Sigmoid colon (tissue), 7 donors: ENCODE measurements around the gene RAB3IL1. TPM values are rescaled to one million over a fixed set of nuclear protein-coding genes. Genes with fewer than 3 reads are reported as not detected.
A peak's percentile ranks its signal among the peaks of the same experiment; 100 is the strongest.

Experiments
- DNase-seq: peaks from one replicate; pipeline ENCODE4 v3.0.0-alpha.2; 2019
- H3K27ac ChIP-seq, 4 donors: fragments of 200-600 bp; sonication (generic); one replicate each; pipeline ENCODE4 v1.5.1; 2016 to 2019; ENCODE audit warnings: mild to moderate bottlenecking in 1 of 4
- H3K27me3 ChIP-seq, 3 donors: fragments of 200-600 bp; sonication (generic); one replicate each; pipeline ENCODE4 v1.5.1; 2019; ENCODE audit warnings: mild to moderate bottlenecking in 1 of 3
- H3K36me3 ChIP-seq, 4 donors: fragments of 200-600 bp; sonication (generic); one replicate each; pipeline ENCODE4 v1.5.1; 2016 to 2019
- H3K4me1 ChIP-seq, 4 donors: fragments of 200-600 bp; sonication (generic); one replicate each; pipeline ENCODE4 v1.5.1; 2017 to 2019
- H3K4me3 ChIP-seq, 4 donors: fragments of 200-600 bp; sonication (generic); one replicate each; pipeline ENCODE4 v1.5.1; 2017 to 2019; ENCODE audit warnings: mild to moderate bottlenecking in 2 of 4, moderate library complexity in 1 of 4
- H3K9me3 ChIP-seq, 4 donors: fragments of 200-600 bp in 3 of 4; sonication (generic) in 3 of 4; one replicate each; pipeline versions ENCODE4 v1.5.1 to v1.6.1; 2013 to 2019
- EP300 ChIP-seq, 4 donors: sonication (generic); formaldehyde crosslinking; IDR thresholded peaks; one replicate each; pipeline ENCODE4 v1.6.1; 2017; ENCODE audit warnings: antibody characterized with exemption in 4 of 4
- POLR2A ChIP-seq, 2 donors: fragments of 450-650 bp; IDR thresholded peaks; one replicate each; pipeline ENCODE4 v1.6.1; 2016; ENCODE audit warnings: antibody characterized with exemption in 2 of 2, mild to moderate bottlenecking in 2 of 2, moderate library complexity in 2 of 2
- POLR2AphosphoS5 ChIP-seq, 4 donors: sonication (generic); formaldehyde crosslinking; IDR thresholded peaks; one replicate each; pipeline ENCODE4 v1.6.1; 2017; ENCODE audit warnings: antibody characterized with exemption in 4 of 4
- WGBS, 2 donors: extraction: QIAGEN DNeasy Blood & Tissue Kit; methylation state at CpG; one replicate each; pipeline ENCODE4 v1.1.7; 2013; 5-methylcytosine and 5-hydroxymethylcytosine counted together
- intact Hi-C: fragments of 100-400 bp; cut with DNase I; formaldehyde crosslinking; loops from one replicate; pipeline ENCODE4 v1.15.1; 2023
- polyA plus RNA-seq, 3 donors: library from polyadenylated mRNA; stranded (reverse); fragments of 200-250 nt; gene quantifications; one replicate each; pipeline ENCODE4 v1.2.3, GENCODE V29; 2013
- total RNA-seq, 4 donors: library from RNA; depleted of rRNA; stranded (reverse); fragments of >200 nt; gene quantifications; one replicate each; pipeline ENCODE4 v1.1.0, GENCODE V29; 2016
- TF ChIP-seq, protein P1 (sequence below), 4 experiments: fragments of 450-650 bp in 3 of 4; fragments of 200-600 bp in 1 of 4; IDR thresholded peaks; one replicate each; pipeline ENCODE4 v1.5.1; 2016 to 2019; ENCODE audit warnings: antibody characterized with exemption in 4 of 4, mild to moderate bottlenecking in 3 of 4, moderate library complexity in 2 of 4
- donor health status: healthy with polysubstance abuse.
- donor health status: Bipolar disorder and iron deficiency.
- donor health status: healthy.

Gene RAB3IL1
- total and polyA plus RNA-seq, 7 donors: 5.1 to 23.7 (median 18.0) TPM

DNA sequence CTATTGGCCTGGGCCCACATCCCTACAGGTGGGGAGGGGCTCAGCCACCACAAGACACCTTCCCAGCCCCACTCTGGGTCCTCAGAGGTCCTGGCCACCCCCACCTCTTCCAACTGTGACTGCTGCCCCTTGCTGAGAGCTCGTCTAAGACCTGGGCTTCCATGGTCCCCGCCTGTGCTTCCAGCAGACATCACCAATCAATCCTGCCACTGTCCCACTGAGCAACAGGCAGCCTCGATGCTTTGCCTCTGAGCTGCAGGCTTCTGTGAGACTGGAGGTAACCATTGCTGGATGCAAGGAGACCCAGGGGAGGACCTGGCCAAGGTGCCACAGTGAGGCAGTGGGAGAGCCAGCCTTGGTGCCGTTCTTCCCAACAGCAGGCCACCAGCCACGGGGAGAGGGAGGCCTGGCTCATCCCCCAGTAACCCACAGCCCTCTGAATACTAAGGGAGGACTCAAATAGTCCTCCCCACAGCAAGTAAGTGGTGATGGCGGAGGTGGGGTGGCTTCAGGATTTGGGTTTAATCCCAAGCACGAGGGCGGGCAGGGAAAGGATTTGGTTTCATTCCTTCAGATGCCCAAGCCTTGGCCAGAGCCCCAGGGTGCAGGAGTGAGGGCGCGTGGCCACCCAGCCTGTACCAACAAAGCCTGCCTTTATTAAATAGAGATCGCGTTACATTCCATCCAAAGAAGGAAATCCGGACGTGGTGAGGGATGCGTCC is 20.5 kb downstream of the RAB3IL1 start:
- DNase-seq: no peak
- Histone ChIP-seq H3K27ac (no peak overlapping the region), H3K4me1 (peaks cover 0 to 7% (median 1%) of the 10 kb centered on the region in 4 donors), H3K9me3 (no peaks in the 10 kb centered on the region), H3K27me3 (no peaks in the 10 kb centered on the region), H3K4me3 (no peak overlapping the region), H3K36me3 (peaks cover 0 to 7% (median 0%) of the 10 kb centered on the region in 4 donors)
- WGBS, 2 donors: 86 to 90% methylated on average over 15 of the region's 15 CpGs
- TF ChIP-seq POLR2A (IDR thresholded peaks at IDR 0.05) (no peak), EP300 (IDR thresholded peaks at IDR 0.05) (no peak)
- TF ChIP-seq, protein P1, sequence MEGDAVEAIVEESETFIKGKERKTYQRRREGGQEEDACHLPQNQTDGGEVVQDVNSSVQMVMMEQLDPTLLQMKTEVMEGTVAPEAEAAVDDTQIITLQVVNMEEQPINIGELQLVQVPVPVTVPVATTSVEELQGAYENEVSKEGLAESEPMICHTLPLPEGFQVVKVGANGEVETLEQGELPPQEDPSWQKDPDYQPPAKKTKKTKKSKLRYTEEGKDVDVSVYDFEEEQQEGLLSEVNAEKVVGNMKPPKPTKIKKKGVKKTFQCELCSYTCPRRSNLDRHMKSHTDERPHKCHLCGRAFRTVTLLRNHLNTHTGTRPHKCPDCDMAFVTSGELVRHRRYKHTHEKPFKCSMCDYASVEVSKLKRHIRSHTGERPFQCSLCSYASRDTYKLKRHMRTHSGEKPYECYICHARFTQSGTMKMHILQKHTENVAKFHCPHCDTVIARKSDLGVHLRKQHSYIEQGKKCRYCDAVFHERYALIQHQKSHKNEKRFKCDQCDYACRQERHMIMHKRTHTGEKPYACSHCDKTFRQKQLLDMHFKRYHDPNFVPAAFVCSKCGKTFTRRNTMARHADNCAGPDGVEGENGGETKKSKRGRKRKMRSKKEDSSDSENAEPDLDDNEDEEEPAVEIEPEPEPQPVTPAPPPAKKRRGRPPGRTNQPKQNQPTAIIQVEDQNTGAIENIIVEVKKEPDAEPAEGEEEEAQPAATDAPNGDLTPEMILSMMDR (IDR thresholded peaks at IDR 0.05): no peak
- intact Hi-C loops: no loop called here

DNA sequence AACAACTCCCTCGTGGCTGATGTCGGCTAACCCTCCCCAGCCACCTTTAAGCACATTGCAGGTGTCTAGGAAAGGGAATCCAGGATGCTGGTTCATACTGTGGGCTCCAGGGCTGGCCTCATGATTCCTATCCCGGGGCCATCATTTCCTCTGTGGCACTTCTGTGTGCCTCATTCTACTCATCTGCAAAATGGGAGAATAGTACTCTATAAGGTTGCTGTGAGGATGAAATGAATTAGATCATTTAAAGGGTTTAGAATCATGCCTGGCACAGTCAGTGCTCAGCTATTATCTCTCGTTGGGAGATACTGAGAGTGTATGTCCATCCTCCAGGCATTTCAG is 21.7 kb downstream of the RAB3IL1 start:
- Histone ChIP-seq H3K27me3 (no peaks in the 10 kb centered on the region), H3K4me3 (no peak overlapping the region), H3K4me1 (peaks cover 0 to 13% (median 5%) of the 10 kb centered on the region in 4 donors), H3K36me3 (no peaks in the 10 kb centered on the region), H3K27ac (no peak overlapping the region), H3K9me3 (no peaks in the 10 kb centered on the region)
- intact Hi-C loops: no loop called here
- WGBS, 2 donors: 67 to 74% methylated on average over 4 of the region's 4 CpGs
- TF ChIP-seq POLR2AphosphoS5 (IDR thresholded peaks at IDR 0.05) (no peak), EP300 (IDR thresholded peaks at IDR 0.05) (no peak), POLR2A (IDR thresholded peaks at IDR 0.05) (no peak)
- TF ChIP-seq, protein P1 (IDR thresholded peaks at IDR 0.05): no peak
- no peak for DNase-seq

DNA sequence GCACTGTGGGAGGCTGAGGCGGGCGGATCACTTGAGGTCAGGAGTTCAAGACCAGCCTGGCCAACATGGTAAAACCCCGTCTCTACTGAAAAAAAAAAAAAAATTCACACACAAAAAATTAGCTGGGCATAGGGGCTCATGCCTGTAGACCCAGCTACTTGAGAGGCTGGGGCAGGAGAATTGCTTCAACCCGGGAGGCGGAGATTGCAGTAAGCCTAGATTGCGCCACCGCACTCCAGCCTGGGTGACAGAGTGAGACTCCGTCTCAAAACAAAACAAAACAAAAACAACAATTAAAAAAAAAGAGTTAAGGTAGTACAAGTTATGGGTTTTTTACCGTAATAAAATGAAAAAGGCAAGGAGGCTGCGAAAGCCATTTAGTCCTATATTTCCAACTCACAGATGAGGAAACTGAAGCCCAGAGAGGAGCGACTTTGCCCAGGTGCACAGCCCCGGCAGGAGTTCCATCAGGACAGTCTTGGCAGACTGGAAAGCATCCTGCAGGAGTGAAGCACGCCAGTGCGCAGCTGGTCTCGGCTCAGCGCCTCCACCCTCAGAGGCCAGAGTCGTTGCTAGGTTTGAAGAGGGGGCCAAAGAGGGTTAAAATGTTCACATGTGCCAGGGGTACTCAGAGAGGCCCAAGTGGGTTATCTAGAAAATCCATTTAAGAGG is 22.2 kb downstream of the RAB3IL1 start:
- 75 to 84% methylated on average over 17 of the region's 17 CpGs for WGBS, 2 donors
- DNase-seq: no peak
- intact Hi-C loops: no loop called here
- no peak for TF ChIP-seq EP300 (IDR thresholded peaks at IDR 0.05)
- TF ChIP-seq POLR2AphosphoS5 (IDR thresholded peaks at IDR 0.05): no peak
- no peak for TF ChIP-seq POLR2A (IDR thresholded peaks at IDR 0.05)
- TF ChIP-seq, protein P1 (IDR thresholded peaks at IDR 0.05): no peak
- H3K36me3 ChIP-seq: no peaks in the 10 kb centered on the region
- no peaks in the 10 kb centered on the region for H3K9me3 ChIP-seq
- no peak overlapping the region for H3K27ac ChIP-seq
- no peak overlapping the region for H3K4me3 ChIP-seq
- peaks cover 0 to 18% (median 10%) of the 10 kb centered on the region in 4 donors for H3K4me1 ChIP-seq
- no peaks in the 10 kb centered on the region for H3K27me3 ChIP-seq

DNA sequence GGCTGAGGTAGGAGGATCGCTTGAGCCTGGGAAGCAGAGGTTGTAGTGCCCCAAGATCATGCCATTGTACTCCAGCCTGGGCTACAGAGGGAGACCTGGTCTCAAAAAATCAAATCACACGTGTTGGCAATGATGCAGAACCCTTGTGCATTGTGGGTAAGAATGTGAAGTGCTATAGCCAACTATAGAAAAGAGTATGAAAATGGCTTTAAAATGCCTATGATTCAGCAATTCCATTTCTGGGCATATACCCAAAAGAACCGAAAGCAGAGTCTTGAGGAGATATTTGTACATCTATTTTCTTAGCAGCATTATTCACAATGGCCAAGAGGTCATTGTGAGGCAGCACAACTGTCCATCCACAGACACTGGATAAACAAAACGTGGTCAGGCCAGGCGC is 23.4 kb downstream of the RAB3IL1 start:
- TF ChIP-seq POLR2A (IDR thresholded peaks at IDR 0.05) (no peak), POLR2AphosphoS5 (IDR thresholded peaks at IDR 0.05) (no peak), EP300 (IDR thresholded peaks at IDR 0.05) (no peak)
- TF ChIP-seq, protein P1 (IDR thresholded peaks at IDR 0.05): no peak
- Histone ChIP-seq H3K27ac (peak overlapping the region in 2 of 4 donors; percentile 1 to 50), H3K4me1 (peaks cover 0 to 24% (median 14%) of the 10 kb centered on the region in 4 donors), H3K36me3 (no peaks in the 10 kb centered on the region), H3K4me3 (no peak overlapping the region), H3K9me3 (no peaks in the 10 kb centered on the region), H3K27me3 (no peaks in the 10 kb centered on the region)
- DNase-seq: no peak
- 53 to 61% methylated on average over 5 of the region's 5 CpGs for WGBS, 2 donors
- intact Hi-C loops: loop anchor here (5.0 kb wide), 2 partner anchors 73 to 77 kb away; partner anchors contain the start of genes FADS1 and FTH1
